ENCODE measurements around the gene AP1S1. TPM values are rescaled to one million over a fixed set of nuclear protein-coding genes. Genes with fewer than 3 reads are reported as not detected.
"Not testable (repeated sequence)": the region's sequence is repeated elsewhere in the genome, so short reads cannot be mapped to it uniquely, and the experiment has no call there.

The AP1S1 gene
- total RNA-seq, 1 donor from 2014 or later = 12.8 TPM

GRCh38 chr7:101122933-101123702 lies 31.2 kb upstream of the AP1S1 start:
- intact Hi-C loops (cut with DNase I) = no loop called here
- no peak for DNase-seq (ENCODE audit: missing footprints)

DNA sequence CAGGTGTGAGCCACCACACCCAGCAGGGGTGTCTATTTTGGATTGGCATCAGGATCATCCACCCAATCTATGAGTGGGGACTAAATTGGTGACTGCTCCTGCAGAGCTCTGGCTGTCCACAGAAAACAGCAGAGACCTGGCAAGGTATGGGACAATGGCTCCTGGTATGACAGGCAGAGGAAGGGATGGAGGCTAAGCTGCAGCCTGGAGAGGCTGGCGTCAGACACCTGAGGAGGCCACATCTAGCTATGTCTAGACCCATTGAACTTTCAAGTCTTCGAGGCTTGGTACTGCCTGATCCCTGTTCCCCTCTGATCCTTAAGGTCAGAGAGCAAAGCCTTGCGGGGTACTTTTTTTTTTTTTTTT lies 30.6 kb upstream of the AP1S1 start:
- no peak for DNase-seq (ENCODE audit: missing footprints)
- intact Hi-C loops (cut with DNase I) = no loop called here
- ATAC-seq = no peak

More at GRCh38 chr7:101122933-101123702, 31.2 kb upstream of the AP1S1 start:
- ATAC-seq = no peak

DNA sequence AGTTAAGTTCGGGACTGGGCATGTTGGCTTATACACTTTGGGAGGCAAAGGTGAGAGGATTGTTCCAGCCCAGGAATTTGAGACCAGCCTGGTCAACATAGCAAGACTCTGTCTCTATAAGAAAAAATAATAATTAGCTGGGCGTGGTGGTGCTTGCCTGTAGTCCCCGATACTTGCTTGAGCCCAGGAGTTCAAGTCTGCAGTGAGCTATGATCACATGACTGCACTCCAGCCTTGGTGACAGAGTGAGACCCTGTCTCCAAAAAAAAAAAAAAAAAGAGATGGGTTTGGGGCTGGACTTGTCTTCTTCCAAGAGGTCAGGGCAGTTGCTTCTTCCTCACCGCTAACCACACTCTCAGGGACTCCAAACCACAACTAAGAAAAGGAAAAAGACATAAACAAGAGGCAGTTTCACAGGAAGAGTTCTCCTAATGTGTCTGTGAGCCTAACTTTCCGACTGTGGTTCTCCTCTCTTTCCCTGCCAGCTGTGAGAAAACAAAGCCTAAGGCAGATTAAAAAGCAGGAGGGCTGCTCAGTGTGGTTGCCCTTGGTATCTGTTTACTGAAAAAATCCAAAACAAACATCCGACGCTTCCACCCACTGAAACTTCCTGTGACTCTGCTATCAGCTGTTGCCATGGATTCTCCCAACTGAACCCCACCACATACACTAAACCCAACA lies 29.8 kb upstream of the AP1S1 start:
- ATAC-seq (no peak), DNase-seq (ENCODE audit: missing footprints) (no peak)
- intact Hi-C loops (cut with DNase I) = no loop called here

DNA sequence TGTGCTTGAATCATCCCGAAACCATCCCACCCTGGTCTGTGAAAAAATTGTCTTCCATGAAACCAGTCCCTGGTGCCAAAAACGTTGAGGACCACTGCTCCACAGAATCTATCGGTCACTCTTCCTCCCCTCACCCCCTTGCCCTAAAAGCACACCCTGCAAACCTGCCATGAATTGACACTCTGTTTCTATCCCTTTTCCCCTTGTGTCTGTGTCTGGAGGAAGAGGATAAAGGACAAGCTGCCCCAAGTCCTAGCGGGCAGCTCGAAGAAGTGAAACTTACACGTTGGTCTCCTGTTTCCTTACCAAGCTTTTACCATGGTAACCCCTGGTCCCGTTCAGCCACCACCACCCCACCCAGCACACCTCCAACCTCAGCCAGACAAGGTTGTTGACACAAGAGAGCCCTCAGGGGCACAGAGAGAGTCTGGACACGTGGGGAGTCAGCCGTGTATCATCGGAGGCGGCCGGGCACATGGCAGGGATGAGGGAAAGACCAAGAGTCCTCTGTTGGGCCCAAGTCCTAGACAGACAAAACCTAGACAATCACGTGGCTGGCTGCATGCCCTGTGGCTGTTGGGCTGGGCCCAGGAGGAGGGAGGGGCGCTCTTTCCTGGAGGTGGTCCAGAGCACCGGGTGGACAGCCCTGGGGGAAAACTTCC lies 28.2 kb upstream of the AP1S1 start:
- peak; percentile 44 for ATAC-seq
- no peak for DNase-seq (ENCODE audit: missing footprints)
- intact Hi-C loops (cut with DNase I) = no loop called here

DNA sequence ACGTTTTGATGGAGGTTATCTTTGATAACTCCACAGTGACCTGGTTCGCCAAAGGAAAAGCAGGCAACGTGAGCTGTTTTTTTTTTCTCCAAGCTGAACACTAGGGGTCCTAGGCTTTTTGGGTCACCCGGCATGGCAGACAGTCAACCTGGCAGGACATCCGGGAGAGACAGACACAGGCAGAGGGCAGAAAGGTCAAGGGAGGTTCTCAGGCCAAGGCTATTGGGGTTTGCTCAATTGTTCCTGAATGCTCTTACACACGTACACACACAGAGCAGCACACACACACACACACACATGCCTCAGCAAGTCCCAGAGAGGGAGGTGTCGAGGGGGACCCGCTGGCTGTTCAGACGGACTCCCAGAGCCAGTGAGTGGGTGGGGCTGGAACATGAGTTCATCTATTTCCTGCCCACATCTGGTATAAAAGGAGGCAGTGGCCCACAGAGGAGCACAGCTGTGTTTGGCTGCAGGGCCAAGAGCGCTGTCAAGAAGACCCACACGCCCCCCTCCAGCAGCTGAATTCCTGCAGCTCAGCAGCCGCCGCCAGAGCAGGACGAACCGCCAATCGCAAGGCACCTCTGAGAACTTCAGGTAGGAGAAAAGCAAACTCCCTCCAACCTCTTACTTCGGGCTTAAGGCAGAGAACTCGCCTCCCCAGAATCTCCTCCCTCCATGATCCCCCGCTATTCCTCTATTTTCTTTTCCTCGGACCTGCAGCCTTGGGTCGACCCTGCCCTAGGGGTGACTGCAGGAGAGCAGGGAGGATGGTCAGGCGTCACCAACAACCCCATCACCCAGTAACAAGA lies 27.4 kb upstream of the AP1S1 start, which contains the start of gene SERPINE1:
Gene SERPINE1 (plus strand): TSS at position 454 of the 809 bp plus-strand sequence. CDS start 1,290 bp downstream, outside the sequence.
- ATAC-seq (peak; percentile 93), DNase-seq (ENCODE audit: missing footprints) (peak; percentile 89)
- intact Hi-C loops (cut with DNase I) = no loop called here

GRCh38 chr7:101127460-101128039 lies 26.7 kb upstream of the AP1S1 start:
- ATAC-seq (no peak), DNase-seq (ENCODE audit: missing footprints) (no peak)
- intact Hi-C loops (cut with DNase I) = no loop called here

GRCh38 chr7:101128040-101128834 lies 26.0 kb upstream of the AP1S1 start:
- intact Hi-C loops (cut with DNase I) = no loop called here
- ATAC-seq = no peak
- DNase-seq (ENCODE audit: missing footprints) = no peak

- ATAC-seq (no peak), DNase-seq (ENCODE audit: missing footprints) (no peak)
- intact Hi-C loops (cut with DNase I) = no loop called here
These were observed 24.6 kb upstream of the AP1S1 start for GRCh38 chr7:101129603-101130117.

GRCh38 chr7:101132626-101133600 lies 21.4 kb upstream of the AP1S1 start:
- intact Hi-C loops (cut with DNase I); DNase-seq (ENCODE audit: missing footprints); ATAC-seq: not testable (repeated sequence)

GRCh38 chr7:101133621-101134398 lies 20.5 kb upstream of the AP1S1 start:
- ATAC-seq = no peak
- intact Hi-C loops (cut with DNase I) = no loop called here
- no peak for DNase-seq (ENCODE audit: missing footprints)

DNA sequence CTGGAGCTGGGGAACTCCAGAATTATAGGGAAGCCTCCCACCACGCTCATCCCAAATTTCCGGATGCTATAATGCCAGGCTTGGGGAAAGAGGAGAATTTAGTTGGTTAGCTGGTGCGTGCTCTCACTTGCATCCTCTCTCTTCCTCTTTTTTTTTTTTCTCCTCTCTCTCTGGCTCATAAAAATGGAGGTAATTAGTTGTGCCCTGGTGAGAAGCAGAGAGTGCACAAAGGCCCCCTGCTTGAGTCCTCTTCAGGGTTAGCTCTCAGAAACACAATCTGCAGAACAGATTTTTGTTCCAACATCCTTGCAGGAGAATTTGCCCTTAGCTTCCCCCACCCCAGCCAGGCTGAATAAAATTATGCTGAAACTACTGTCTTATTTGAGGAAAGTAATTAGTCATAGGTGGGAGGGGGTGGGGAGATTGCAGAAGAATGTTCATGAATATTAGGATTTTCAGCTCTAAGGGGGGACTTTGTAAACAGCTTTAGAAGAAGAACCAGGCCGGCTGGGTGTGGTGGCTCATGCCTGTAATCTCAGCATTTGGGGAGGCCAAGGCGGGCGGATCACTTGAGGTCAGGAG lies 19.8 kb upstream of the AP1S1 start:
- ATAC-seq = no peak
- no peak for DNase-seq (ENCODE audit: missing footprints)
- intact Hi-C loops (cut with DNase I) = no loop called here

DNA sequence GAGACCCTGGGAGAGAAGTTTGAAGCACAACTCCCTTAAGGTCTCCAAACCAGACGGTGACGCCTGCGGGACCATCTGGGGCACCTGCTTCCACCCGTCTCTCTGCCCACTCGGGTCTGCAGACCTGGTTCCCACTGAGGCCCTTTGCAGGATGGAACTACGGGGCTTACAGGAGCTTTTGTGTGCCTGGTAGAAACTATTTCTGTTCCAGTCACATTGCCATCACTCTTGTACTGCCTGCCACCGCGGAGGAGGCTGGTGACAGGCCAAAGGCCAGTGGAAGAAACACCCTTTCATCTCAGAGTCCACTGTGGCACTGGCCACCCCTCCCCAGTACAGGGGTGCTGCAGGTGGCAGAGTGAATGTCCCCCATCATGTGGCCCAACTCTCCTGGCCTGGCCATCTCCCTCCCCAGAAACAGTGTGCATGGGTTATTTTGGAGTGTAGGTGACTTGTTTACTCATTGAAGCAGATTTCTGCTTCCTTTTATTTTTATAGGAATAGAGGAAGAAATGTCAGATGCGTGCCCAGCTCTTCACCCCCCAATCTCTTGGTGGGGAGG lies 16.5 kb upstream of the AP1S1 start:
- intact Hi-C loops (cut with DNase I) = loop anchor here (1.0 kb wide), 1 partner anchor 42 kb away; no protein-coding TSS in a partner anchor
- DNase-seq (ENCODE audit: missing footprints) (no peak), ATAC-seq (no peak)

GRCh38 chr7:101138213-101138870 lies 15.9 kb upstream of the AP1S1 start:
- intact Hi-C loops (cut with DNase I) = loop anchor here (1.0 kb wide), 1 partner anchor 43 kb away; no protein-coding TSS in a partner anchor
- peak; percentile 83 for ATAC-seq

GRCh38 chr7:101140339-101140699 lies 14.0 kb upstream of the AP1S1 start:
- intact Hi-C loops (cut with DNase I) = no loop called here
- no peak for ATAC-seq
- DNase-seq (ENCODE audit: missing footprints) = no peak

More at GRCh38 chr7:101138213-101138870, 15.9 kb upstream of the AP1S1 start:
- no peak for DNase-seq (ENCODE audit: missing footprints)
